ENCODE measurements around the gene CD47. TPM values are rescaled to one million over a fixed set of nuclear protein-coding genes. Genes with fewer than 3 reads are reported as not detected.

The CD47 gene
- 100 to 1,000 TPM; 136 to 137 TPM for total RNA-seq

GRCh38 chr3:108090701-108091497, at the start of gene CD47:
Gene CD47, minus strand, starts transcription at chr3:108091031. Its CDS starts 123 bp downstream, at chr3:108090908.
- POLR2A ChIA-PET: interaction anchor here (1.1 to 5.6 kb wide), 6 partner anchors 10 to 163 kb away, joined by 3 to 96 read pairs (median 10); no protein-coding TSS in a partner anchor
- Mint-ChIP-seq H3K4me1 (ENCODE audit: low read depth) (peaks cover 24% of the 10 kb centered on the region), H3K27me3 (ENCODE audit: low read depth) (no peaks in the 10 kb centered on the region), H3K36me3 (ENCODE audit: low read depth) (peaks cover 22% of the 10 kb centered on the region), H3K9me3 (ENCODE audit: insufficient read depth) (no peaks in the 10 kb centered on the region), H3K27ac (peak within 1 kb of the TSS; percentile 99), H3K4me3 (no peak within 1 kb of the TSS)
- CTCF ChIA-PET: interaction anchor here (1.2 to 4.7 kb wide), 2 partner anchors 10 to 35 kb away, joined by 5 to 24 read pairs; no protein-coding TSS in a partner anchor
- DNase-seq (peak; percentile 97), ATAC-seq (peak; percentile 83)

GRCh38 chr3:108137460-108137814, 46.6 kb upstream of the CD47 start:
- H3K4me3 Mint-ChIP-seq: no peak overlapping the region
- DNase-seq: no peak
- H3K36me3 Mint-ChIP-seq (ENCODE audit: low read depth): peaks cover 72% of the 10 kb centered on the region
- ATAC-seq: no peak
- H3K9me3 Mint-ChIP-seq (ENCODE audit: insufficient read depth): no peaks in the 10 kb centered on the region
- ChIA-PET CTCF (interaction anchor here (1.0 to 1.5 kb wide), 2 partner anchors 16 to 340 kb away, joined by 4 to 5 read pairs; no protein-coding TSS in a partner anchor), POLR2A (interaction anchor here (2.3 kb wide), 1 partner anchor 12 kb away, joined by 7 read pairs; no protein-coding TSS in a partner anchor)
- no peak overlapping the region for H3K27ac Mint-ChIP-seq
- H3K4me1 Mint-ChIP-seq (ENCODE audit: low read depth): peaks cover 42% of the 10 kb centered on the region
- H3K27me3 Mint-ChIP-seq (ENCODE audit: low read depth): no peaks in the 10 kb centered on the region

- Mint-ChIP-seq H3K36me3 (ENCODE audit: low read depth) (peaks cover 74% of the 10 kb centered on the region), H3K4me3 (no peak overlapping the region), H3K27ac (no peak overlapping the region), H3K27me3 (ENCODE audit: low read depth) (no peaks in the 10 kb centered on the region), H3K9me3 (ENCODE audit: insufficient read depth) (no peaks in the 10 kb centered on the region), H3K4me1 (ENCODE audit: low read depth) (peaks cover 49% of the 10 kb centered on the region)
- ChIA-PET CTCF (interaction anchor here (1.0 kb wide), 1 partner anchor 17 kb away, joined by 4 read pairs; no protein-coding TSS in a partner anchor), POLR2A (interaction anchor here (1.1 to 2.3 kb wide), 2 partner anchors 11 kb away, joined by 3 to 7 read pairs; no protein-coding TSS in a partner anchor)
- ATAC-seq (no peak), DNase-seq (no peak)
These were observed 46.0 kb upstream of the CD47 start for GRCh38 chr3:108136561-108137459.

- H3K36me3 Mint-ChIP-seq (ENCODE audit: low read depth): peaks cover 82% of the 10 kb centered on the region
- ATAC-seq (peak; percentile 43), DNase-seq (no peak)
- peak overlapping the region; percentile 89 for H3K27ac Mint-ChIP-seq
- no peaks in the 10 kb centered on the region for H3K27me3 Mint-ChIP-seq (ENCODE audit: low read depth)
- peaks cover 68% of the 10 kb centered on the region for H3K4me1 Mint-ChIP-seq (ENCODE audit: low read depth)
- H3K9me3 Mint-ChIP-seq (ENCODE audit: insufficient read depth): no peaks in the 10 kb centered on the region
- peak overlapping the region; percentile 66 for H3K4me3 Mint-ChIP-seq
- ChIA-PET POLR2A (interaction anchor here (1.2 kb wide), 1 partner anchor 9 kb away, joined by 5 read pairs; no protein-coding TSS in a partner anchor), CTCF (interaction anchor here (1.1 to 2.8 kb wide), 2 partner anchors 9 to 18 kb away, joined by 3 to 12 read pairs; no protein-coding TSS in a partner anchor)
These were observed 43.7 kb upstream of the CD47 start for GRCh38 chr3:108134555-108134880.

GRCh38 chr3:108133858-108134554, 43.2 kb upstream of the CD47 start:
- DNase-seq (no peak), ATAC-seq (peak; percentile 37)
- Mint-ChIP-seq H3K36me3 (ENCODE audit: low read depth) (peaks cover 82% of the 10 kb centered on the region), H3K9me3 (ENCODE audit: insufficient read depth) (no peaks in the 10 kb centered on the region), H3K27me3 (ENCODE audit: low read depth) (no peaks in the 10 kb centered on the region), H3K27ac (peak overlapping the region; percentile 89), H3K4me1 (ENCODE audit: low read depth) (peaks cover 73% of the 10 kb centered on the region), H3K4me3 (peak overlapping the region; percentile 66)
- CTCF ChIA-PET: interaction anchor here (1.0 to 2.8 kb wide), 4 partner anchors 8 to 206 kb away, joined by 3 to 12 read pairs (median 4); no protein-coding TSS in a partner anchor
- POLR2A ChIA-PET: interaction anchor here (0.6 to 1.6 kb wide), 4 partner anchors 8 to 206 kb away, joined by 3 to 5 read pairs (median 4); no protein-coding TSS in a partner anchor

GRCh38 chr3:108133048-108133369, 42.2 kb upstream of the CD47 start:
- no peaks in the 10 kb centered on the region for H3K9me3 Mint-ChIP-seq (ENCODE audit: insufficient read depth)
- no peaks in the 10 kb centered on the region for H3K27me3 Mint-ChIP-seq (ENCODE audit: low read depth)
- peaks cover 82% of the 10 kb centered on the region for H3K36me3 Mint-ChIP-seq (ENCODE audit: low read depth)
- peak overlapping the region; percentile 66 for H3K27ac Mint-ChIP-seq
- H3K4me3 Mint-ChIP-seq: peak overlapping the region; percentile 54
- ChIA-PET POLR2A (interaction anchor here (0.7 to 1.6 kb wide), 3 partner anchors 8 to 44 kb away, joined by 3 to 4 read pairs (median 3); no protein-coding TSS in a partner anchor), CTCF (interaction anchor here (0.8 to 2.8 kb wide), 4 partner anchors 9 to 40 kb away, joined by 3 to 12 read pairs (median 4); no protein-coding TSS in a partner anchor)
- ATAC-seq (no peak), DNase-seq (no peak)
- H3K4me1 Mint-ChIP-seq (ENCODE audit: low read depth): peaks cover 83% of the 10 kb centered on the region

GRCh38 chr3:108131475-108132134, 40.8 kb upstream of the CD47 start:
- POLR2A ChIA-PET: no interaction called here

GRCh38 chr3:108130701-108131474, 40.1 kb upstream of the CD47 start:
- POLR2A ChIA-PET: interaction anchor here (0.5 to 0.6 kb wide), 2 partner anchors 260 to 607 kb away, joined by 3 read pairs; no protein-coding TSS in a partner anchor
- H3K4me1 Mint-ChIP-seq (ENCODE audit: low read depth): peaks cover 85% of the 10 kb centered on the region
- peak overlapping the region; percentile 1 for H3K27ac Mint-ChIP-seq
- H3K36me3 Mint-ChIP-seq (ENCODE audit: low read depth): peaks cover 76% of the 10 kb centered on the region
- H3K27me3 Mint-ChIP-seq (ENCODE audit: low read depth): no peaks in the 10 kb centered on the region
- H3K4me3 Mint-ChIP-seq: no peak overlapping the region
- ATAC-seq (no peak), DNase-seq (no peak)
- H3K9me3 Mint-ChIP-seq (ENCODE audit: insufficient read depth): no peaks in the 10 kb centered on the region
- CTCF ChIA-PET: interaction anchor here (0.9 to 4.9 kb wide), 3 partner anchors 9 to 347 kb away, joined by 3 to 19 read pairs (median 4); no protein-coding TSS in a partner anchor

More at GRCh38 chr3:108131475-108132134, 40.8 kb upstream of the CD47 start:
- peaks cover 78% of the 10 kb centered on the region for H3K36me3 Mint-ChIP-seq (ENCODE audit: low read depth)
- CTCF ChIA-PET: interaction anchor here (0.9 to 4.9 kb wide), 3 partner anchors 8 to 346 kb away, joined by 3 to 19 read pairs (median 4); no protein-coding TSS in a partner anchor
- DNase-seq: no peak
- H3K4me3 Mint-ChIP-seq: no peak overlapping the region
- peak overlapping the region; percentile 66 for H3K27ac Mint-ChIP-seq
- H3K9me3 Mint-ChIP-seq (ENCODE audit: insufficient read depth): no peaks in the 10 kb centered on the region
- no peaks in the 10 kb centered on the region for H3K27me3 Mint-ChIP-seq (ENCODE audit: low read depth)
- ATAC-seq: no peak
- H3K4me1 Mint-ChIP-seq (ENCODE audit: low read depth): peaks cover 86% of the 10 kb centered on the region

GRCh38 chr3:108130236-108130635, 39.4 kb upstream of the CD47 start:
- Mint-ChIP-seq H3K27me3 (ENCODE audit: low read depth) (no peaks in the 10 kb centered on the region), H3K36me3 (ENCODE audit: low read depth) (peaks cover 73% of the 10 kb centered on the region), H3K4me3 (no peak overlapping the region), H3K9me3 (ENCODE audit: insufficient read depth) (no peaks in the 10 kb centered on the region), H3K4me1 (ENCODE audit: low read depth) (peaks cover 86% of the 10 kb centered on the region), H3K27ac (no peak overlapping the region)
- ATAC-seq: no peak
- POLR2A ChIA-PET: interaction anchor here (0.6 kb wide), 1 partner anchor 261 kb away, joined by 3 read pairs; no protein-coding TSS in a partner anchor
- no peak for DNase-seq
- CTCF ChIA-PET: interaction anchor here (0.9 to 4.9 kb wide), 2 partner anchors 38 to 348 kb away, joined by 3 to 19 read pairs; no protein-coding TSS in a partner anchor
